ENCODE results near the gene ACOXL. TPM values are rescaled to one million over a fixed set of nuclear protein-coding genes. Genes with fewer than 3 reads are reported as not detected.

Gene ACOXL
- total and polyA plus RNA-seq, 9 of the 15 experiments (the other 6 are each of a cell fraction or from before 2014, with no cell fraction given) = 0.31 to 0.56 TPM; not detected in 7

DNA sequence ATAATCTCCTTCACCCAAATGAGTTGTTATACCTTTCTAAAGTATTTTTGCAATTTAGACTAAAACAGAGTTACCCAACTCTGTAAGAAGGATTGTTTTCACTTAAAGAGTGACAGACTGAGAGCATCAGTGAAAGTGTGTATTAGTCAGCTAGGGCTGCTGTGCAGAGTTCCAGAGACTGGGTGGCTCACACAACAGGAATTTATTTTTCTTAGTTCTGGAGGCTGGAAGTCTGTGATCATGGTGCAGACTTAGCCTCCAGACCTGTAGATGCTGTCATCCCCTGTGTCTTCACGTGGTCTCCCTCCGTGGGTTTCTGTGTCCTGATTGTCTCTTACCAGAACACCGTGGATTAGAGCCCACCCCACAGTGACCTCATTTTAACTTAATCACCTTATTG, 428.4 kb downstream of the ACOXL start (continued):
- TF ChIP-seq, protein P1, sequence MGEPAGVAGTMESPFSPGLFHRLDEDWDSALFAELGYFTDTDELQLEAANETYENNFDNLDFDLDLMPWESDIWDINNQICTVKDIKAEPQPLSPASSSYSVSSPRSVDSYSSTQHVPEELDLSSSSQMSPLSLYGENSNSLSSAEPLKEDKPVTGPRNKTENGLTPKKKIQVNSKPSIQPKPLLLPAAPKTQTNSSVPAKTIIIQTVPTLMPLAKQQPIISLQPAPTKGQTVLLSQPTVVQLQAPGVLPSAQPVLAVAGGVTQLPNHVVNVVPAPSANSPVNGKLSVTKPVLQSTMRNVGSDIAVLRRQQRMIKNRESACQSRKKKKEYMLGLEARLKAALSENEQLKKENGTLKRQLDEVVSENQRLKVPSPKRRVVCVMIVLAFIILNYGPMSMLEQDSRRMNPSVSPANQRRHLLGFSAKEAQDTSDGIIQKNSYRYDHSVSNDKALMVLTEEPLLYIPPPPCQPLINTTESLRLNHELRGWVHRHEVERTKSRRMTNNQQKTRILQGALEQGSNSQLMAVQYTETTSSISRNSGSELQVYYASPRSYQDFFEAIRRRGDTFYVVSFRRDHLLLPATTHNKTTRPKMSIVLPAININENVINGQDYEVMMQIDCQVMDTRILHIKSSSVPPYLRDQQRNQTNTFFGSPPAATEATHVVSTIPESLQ (CRISPR knock-in tag; IDR thresholded peaks at IDR 0.05) = no peak
- TF ChIP-seq CTBP1 (IDR thresholded peaks at IDR 0.05; ENCODE audit: borderline replicate concordance) (no peak), RBM14 (IDR thresholded peaks at IDR 0.05; ENCODE audit: borderline replicate concordance, insufficient read depth, low read depth, low read length) (no peak), TEAD4 (IDR thresholded peaks at IDR 0.05; ENCODE audit: low read length) (no peak), TEAD4 (CRISPR knock-in tag; IDR thresholded peaks at IDR 0.05; ENCODE audit: borderline replicate concordance) (no peak), PURB (CRISPR knock-in tag; IDR thresholded peaks at IDR 0.05; ENCODE audit: low read depth) (no peak)
- TF ChIP-seq, protein P2, sequence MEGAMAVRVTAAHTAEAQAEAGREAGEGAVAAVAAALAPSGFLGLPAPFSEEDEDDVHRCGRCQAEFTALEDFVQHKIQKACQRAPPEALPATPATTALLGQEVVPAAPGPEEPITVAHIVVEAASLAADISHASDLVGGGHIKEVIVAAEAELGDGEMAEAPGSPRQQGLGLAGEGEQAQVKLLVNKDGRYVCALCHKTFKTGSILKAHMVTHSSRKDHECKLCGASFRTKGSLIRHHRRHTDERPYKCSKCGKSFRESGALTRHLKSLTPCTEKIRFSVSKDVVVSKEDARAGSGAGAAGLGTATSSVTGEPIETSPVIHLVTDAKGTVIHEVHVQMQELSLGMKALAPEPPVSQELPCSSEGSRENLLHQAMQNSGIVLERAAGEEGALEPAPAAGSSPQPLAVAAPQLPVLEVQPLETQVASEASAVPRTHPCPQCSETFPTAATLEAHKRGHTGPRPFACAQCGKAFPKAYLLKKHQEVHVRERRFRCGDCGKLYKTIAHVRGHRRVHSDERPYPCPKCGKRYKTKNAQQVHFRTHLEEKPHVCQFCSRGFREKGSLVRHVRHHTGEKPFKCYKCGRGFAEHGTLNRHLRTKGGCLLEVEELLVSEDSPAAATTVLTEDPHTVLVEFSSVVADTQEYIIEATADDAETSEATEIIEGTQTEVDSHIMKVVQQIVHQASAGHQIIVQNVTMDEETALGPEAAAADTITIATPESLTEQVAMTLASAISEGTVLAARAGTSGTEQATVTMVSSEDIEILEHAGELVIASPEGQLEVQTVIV (CRISPR knock-in tag; IDR thresholded peaks at IDR 0.05; ENCODE audit: borderline replicate concordance) = no peak

Measured in K562 (cell line).